GM19468 (cell line): ENCODE data around the gene SLC28A3.

ENCODE experiments used
- ATAC-seq: cut with Tn5 transposase; IDR thresholded peaks from one replicate; pipeline ENCODE4 v1.9.1; 2021; ENCODE audit warnings: mild to moderate bottlenecking, moderate library complexity, moderate number of reproducible peaks; ENCODE audit not compliant: unreplicated experiment; ENCODE audit errors: extremely low read depth

SLC28A3 gene

DNA sequence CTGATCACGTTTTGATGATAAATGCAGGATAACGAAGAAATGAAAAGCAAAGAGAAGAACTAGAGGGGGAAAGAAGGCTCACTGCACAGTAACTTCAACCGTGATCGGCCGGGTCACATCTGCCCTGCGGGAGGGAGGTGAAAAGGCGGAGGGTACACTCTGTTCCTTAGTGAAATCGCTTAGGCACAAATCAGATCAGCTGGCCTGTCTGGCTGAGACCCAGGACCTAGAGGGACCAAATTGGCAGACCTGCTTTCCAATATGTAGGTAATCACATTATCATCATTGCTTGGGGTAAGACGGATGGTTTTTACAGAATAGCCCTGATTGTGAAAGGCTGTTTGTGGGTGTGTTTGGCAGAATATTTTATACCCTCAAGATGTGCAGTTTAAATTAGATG lies 82.2 kb downstream of the SLC28A3 start:
- ATAC-seq = no peak

DNA sequence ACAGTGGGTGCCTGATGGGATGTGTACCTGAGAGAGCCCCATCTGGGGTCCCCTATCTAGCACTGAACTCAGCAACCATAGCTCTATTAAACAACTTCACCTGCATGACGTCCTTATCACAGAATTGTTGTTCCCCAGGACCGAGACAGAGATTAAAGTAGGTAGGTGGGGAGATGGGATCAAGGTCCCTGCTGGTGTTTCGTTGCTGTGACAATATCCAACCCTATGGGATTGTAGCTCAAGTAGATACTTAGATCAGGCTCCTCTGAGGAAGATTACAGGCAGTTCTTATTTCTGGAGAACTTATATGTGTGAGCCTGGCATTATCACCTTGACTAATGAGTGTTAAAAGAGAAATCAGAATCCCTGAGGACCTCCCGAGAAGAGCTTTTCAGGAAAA lies 84.9 kb downstream of the SLC28A3 start:
- no peak for ATAC-seq

DNA sequence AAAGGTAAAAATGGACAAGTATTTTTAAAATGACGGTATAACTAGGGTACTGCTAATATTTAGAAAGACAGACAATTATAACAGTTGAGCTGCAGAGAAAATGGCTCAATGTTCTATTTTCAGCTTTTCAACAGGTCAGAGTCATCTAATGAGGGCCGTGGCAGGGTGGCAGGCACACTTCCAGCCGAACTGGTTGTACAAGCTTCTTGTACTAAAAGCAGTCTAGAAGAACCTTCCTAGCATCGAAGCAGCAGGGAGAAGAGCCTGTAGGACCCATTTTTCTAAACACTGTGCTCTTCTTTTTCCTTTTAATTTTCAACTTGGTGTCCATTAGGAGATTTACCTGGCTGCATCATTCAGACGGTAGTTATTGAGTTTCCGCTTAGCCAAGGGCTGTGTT lies 85.6 kb downstream of the SLC28A3 start:
- ATAC-seq = no peak

DNA sequence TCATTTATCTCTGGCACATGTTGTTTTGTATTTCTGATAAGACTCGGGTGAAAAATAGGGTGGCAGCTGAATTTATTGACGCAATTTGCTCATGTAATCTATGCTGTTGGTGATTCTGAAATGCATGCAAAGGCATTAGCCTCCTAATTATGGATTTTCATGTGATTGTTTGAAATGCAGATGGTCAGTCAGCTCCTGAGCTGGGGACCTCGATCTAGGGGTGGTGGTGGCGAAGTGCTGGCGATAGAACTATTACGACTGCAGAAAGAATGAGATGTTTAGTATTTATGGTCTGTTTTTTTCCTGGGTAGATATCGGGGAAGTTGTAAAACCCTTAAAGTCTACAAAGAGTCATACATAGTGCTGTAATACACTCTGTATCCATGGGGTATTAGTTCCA lies 88.6 kb downstream of the SLC28A3 start:
- ATAC-seq = no peak

DNA sequence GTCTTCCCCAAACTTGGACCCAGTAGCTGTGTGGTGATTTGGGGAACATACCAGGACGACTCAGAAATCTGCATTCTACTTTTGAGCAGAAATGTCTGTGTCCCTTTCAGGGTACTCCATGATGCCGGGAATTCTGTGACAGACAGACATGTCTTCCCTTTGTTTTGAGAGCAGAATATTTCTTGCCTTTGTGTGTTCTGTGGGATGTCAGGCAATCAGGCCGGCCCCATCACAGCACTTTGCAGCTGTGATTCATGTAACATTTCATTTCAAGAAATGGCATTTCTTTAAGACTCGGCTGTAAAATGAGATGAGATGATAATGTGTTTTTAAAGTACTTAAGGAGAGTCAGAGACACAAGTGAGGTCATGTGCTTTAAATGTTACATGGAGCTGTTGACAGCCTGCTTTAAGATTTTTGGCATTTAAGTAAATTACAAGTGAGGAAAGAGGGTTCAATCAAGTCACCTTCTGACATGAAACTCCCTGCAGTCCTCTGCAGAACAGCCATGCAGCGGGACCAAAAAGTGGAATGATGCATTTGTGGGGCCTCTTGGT lies 98.7 kb downstream of the SLC28A3 start:
- no peak for ATAC-seq

DNA sequence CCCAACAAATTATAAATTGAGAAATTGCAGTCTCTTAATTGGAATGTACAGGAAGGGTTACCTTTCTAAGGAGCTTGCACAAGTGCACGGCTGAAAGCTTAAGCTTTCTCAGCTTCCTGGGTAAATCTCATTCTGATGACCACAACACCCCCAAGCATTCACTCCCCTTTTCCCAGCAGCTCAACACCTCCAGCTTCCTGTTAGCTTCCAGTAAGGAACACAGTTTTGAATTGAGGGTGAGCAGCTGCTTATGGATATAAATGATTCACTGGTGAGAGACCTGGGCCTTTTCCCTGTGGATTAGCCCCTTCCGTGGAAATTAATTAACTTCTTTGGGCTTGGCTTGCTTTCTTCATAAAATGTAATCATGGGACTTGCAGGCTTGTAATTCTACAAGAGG lies 101.2 kb downstream of the SLC28A3 start:
- ATAC-seq = no peak

DNA sequence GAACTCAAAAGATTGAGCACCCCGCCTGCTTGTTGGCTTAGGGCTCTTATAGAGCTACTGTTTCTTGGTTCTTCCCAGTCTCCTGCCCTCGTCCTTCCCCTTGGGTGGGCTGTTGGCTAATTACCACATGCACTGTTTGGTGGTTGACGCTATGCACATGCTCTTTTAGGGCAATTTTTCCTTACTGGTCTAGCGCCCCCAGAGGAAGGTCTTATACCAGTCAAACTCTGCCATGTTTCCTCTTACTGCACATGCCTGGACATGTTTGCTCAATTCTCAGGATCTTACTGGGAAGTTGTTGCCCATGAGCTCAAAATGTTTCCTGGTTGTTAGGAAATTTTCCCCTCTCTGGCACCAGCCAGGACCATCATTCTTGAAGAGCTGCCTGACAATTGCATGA lies 101.9 kb downstream of the SLC28A3 start:
- ATAC-seq = no peak

DNA sequence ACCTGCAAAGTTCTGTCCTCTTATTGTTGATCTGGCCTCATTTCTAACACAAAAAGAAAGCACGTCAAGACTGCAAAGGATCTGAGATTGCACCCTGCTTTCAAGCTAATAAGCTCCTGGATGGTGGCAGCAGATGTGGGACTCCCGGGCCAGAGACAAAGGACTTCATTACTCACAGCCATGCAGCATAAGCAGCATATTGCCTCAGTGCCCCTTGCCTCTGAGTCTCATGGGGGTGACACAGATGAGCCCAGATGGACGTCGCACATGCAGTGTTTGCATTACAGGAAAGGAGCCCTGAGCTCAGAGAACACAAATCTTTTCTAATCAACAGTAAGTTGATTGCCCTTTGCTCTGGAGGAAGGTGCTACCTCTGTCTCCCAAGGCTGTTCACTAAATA lies 105.0 kb downstream of the SLC28A3 start:
- no peak for ATAC-seq

DNA sequence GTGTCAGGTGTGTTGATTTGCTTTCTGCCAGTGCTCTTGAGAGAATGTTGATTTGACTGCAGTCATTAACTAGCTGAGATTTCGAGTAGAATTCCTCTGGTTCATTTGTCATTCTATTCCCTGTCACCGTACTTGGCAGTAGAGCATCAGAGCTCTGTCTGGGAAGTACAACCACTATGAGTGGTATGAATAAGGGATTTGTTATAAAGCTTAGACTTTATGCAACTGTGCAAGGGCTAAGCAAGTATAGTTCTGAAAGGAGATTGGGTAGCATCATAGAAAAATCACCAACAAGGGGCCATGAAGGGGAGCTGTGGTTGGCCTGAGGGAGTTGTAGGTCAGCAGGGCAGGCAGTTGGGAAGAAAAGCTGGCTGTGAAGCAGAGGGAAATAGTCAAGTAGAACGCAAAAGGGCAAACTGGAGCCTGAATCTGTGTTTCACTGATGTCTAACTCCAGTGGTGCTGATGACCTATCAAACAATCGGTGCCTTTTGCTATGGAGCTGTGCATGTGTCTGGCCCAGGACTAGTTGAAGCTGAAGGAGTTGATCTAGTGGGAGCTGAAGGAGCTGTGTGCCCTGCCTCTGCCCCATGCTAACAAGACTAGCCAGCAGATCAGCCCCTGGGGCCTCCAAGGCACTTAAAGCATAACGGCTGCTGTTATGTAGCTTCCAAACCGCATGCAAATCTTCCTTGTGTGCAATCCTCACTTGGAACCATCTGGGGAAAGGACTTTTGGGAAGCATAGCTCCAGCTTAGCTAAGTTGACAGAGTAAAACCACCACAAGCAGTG lies 110.0 kb downstream of the SLC28A3 start:
- no peak for ATAC-seq

DNA sequence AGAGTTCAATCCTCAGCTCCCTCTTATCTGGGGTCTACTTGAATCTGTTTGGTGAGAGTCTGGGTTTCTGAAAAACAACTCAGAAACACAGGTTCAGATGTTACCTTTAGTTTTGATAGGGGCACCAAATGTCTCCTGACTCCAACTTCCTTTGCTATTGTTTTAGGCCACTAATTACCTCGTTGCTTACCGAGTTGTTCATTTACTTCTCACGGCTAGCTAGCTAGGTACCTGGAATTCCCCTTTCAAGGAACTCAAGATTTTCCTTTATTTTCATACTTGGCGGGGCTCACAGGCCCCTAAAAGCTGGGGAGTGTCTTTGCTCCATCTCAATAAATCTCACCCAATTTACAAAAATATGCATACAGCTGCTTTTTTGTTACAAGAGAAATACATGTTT lies 111.4 kb downstream of the SLC28A3 start:
- ATAC-seq = no peak

DNA sequence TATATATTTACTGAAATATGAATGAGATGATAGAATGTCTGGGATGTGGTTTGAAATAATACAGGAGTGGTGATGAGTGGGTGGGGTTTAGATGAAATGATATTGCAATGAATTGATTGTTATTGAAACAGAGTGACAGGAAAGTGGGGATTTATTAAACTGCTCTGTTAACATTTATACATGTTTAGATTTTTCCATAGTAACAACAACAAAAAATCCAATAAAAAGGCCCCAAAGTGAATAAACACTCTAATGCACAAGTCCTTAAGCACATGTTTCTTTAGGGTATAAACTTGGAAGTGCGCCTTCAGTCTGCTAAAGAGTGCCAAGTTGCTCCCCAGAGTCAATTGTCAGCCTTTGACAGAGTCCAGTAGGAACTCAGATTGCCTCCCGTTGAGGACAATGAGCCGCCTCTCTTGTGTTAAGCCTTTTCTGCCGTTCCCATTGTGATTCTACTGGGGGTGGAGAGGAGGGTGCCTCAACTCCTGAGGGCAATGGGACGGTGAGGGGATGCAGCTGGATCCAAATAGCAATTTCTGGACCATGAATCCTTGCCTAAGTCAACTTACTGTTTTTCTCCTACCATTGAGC lies 112.3 kb downstream of the SLC28A3 start:
- no peak for ATAC-seq

DNA sequence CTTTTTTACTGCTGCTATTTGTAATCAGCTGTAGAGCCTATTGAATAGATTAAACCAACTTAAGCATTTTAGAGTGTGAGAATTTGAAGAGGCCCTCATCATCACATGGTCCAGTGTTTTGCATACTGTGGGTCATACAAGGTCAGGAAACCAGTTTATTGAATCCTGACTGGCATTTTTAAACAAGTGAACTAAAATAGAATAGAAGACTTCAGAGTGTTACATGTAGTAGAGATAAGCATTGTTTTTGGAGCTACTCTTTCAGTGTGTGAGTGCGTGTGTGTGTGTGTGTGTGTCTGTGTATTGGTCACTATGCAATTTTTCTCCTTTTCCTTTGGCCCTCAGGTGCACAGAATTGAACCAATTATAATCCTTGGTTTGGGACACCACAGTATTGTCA lies 114.4 kb downstream of the SLC28A3 start:
- no peak for ATAC-seq
